OCI-LY3 (cell line): ENCODE results near the gene IL18.

Experiments
- H2AFZ ChIP-seq: fragments of 200-600, 300-600 bp; shearing (Covaris generic); 2 replicates; pipeline ENCODE4 v1.6.0; 2014; ENCODE audit warnings: antibody characterized with exemption, low read depth, low read length
- H3K27ac ChIP-seq: fragments of 200-600, 300-600 bp; sonication (generic); 2 replicates; pipeline ENCODE4 v1.5.1; 2014; ENCODE audit warnings: mild to moderate bottlenecking, low read length, moderate library complexity, mixed read lengths
- H3K27me3 ChIP-seq: fragments of 200-600, 300-600 bp; sonication (generic); 2 replicates; pipeline ENCODE4 v1.6.1; 2014; ENCODE audit warnings: low read depth, low read length, mixed read lengths
- H3K36me3 ChIP-seq: fragments of 200-600, 300-600 bp; sonication (generic); replicated peaks from 2 replicates; pipeline ENCODE3; 2014; ENCODE audit warnings: low read depth, low read length, mixed read lengths
- H3K4me1 ChIP-seq: fragments of 300-600, 200-600 bp; sonication (generic); 2 replicates; pipeline ENCODE4 v1.6.1; 2014; ENCODE audit warnings: low read length, mixed read lengths
- H3K4me2 ChIP-seq: fragments of 200-600, 300-600 bp; sonication (generic); 2 replicates; pipeline ENCODE4 v1.6.1; 2014; ENCODE audit warnings: low read length, mixed read lengths
- H3K4me3 ChIP-seq: fragments of 300-600, 200-600 bp; sonication (generic); 2 replicates; pipeline ENCODE4 v1.5.1; 2014; ENCODE audit warnings: antibody characterized with exemption, mild to moderate bottlenecking, low read length, moderate library complexity
- H3K79me2 ChIP-seq: fragments of 300-600, 200-600 bp; shearing (Covaris generic); 2 replicates; pipeline ENCODE4 v1.6.1; 2014; ENCODE audit warnings: mild to moderate bottlenecking, low read length, mixed read lengths
- H3K9ac ChIP-seq: fragments of 300-600, 200-600 bp; shearing (Covaris generic); 2 replicates; pipeline ENCODE4 v1.6.0; 2014; ENCODE audit warnings: mild to moderate bottlenecking, low read length, moderate library complexity
- H3K9me3 ChIP-seq: fragments of 200-600, 300-600 bp; shearing (Covaris generic); 2 replicates; pipeline ENCODE4 v1.6.1; 2014; ENCODE audit warnings: low read length, mixed read lengths; ENCODE audit not compliant: insufficient read depth
- H4K20me1 ChIP-seq: fragments of 200-600, 300-600 bp; sonication (generic); 2 replicates; pipeline ENCODE4 v1.6.1; 2016; ENCODE audit warnings: low read length, mixed read lengths; ENCODE audit not compliant: insufficient read depth
- EZH2phosphoT487 ChIP-seq: fragments of 200-600 bp; shearing (Covaris generic); IDR thresholded peaks from 2 replicates; pipeline ENCODE4 v1.6.1; 2018; ENCODE audit warnings: antibody characterized with exemption, mixed run types, low read depth
- TF ChIP-seq, protein P1 (sequence below): fragments of 200-600, 300-600 bp; sonication (generic); IDR thresholded peaks from 2 replicates; pipeline ENCODE4 v1.5.1; 2014; ENCODE audit warnings: antibody characterized with exemption, low read length, low read depth

IL18 gene

DNA sequence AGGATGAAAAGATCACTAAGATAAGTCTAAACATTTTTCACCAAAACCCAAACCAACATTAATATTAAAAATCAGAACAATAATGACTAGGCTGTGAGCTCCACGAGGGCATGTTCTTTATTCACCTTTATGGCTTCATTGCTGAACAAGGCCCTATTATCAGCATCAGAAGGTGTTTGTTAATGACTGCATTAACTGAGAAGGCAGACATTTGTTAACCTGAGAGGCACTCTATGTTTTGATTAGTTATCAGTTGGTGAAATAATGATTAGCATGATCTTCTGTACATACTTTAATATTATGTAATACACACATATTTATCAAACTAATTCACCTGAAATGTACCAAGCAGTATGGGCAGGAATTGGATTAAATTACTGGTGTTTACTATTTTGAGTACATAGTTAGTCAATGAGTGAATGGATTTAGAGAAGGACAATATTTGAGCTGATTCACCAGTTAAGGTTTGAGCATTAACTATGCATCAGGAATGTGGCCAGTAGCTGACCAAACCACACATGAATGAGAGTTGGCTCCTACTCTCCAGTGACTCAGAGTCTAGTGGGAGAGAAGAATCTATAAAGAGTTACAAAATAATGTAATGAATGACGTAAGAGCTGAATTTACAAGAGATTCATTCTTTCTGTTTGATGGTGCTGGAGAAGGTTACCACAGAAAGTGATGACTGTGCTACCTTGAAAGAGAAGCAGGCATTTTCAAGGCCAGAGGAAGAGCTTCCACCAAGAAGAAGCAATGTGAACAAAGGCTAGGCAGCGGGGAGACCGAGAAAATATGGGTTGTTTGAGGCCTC lies 6.7 kb downstream of the IL18 start:
- H3K9me3 ChIP-seq: no peaks in the 10 kb centered on the region
- H3K79me2 ChIP-seq: no peaks in the 10 kb centered on the region
- H3K9ac ChIP-seq: no peak overlapping the region
- no peak overlapping the region for H2AFZ ChIP-seq
- H3K27ac ChIP-seq: no peak overlapping the region
- H3K4me2 ChIP-seq: no peak overlapping the region
- no peaks in the 10 kb centered on the region for H4K20me1 ChIP-seq
- no peak for TF ChIP-seq EZH2phosphoT487
- TF ChIP-seq, protein P1, sequence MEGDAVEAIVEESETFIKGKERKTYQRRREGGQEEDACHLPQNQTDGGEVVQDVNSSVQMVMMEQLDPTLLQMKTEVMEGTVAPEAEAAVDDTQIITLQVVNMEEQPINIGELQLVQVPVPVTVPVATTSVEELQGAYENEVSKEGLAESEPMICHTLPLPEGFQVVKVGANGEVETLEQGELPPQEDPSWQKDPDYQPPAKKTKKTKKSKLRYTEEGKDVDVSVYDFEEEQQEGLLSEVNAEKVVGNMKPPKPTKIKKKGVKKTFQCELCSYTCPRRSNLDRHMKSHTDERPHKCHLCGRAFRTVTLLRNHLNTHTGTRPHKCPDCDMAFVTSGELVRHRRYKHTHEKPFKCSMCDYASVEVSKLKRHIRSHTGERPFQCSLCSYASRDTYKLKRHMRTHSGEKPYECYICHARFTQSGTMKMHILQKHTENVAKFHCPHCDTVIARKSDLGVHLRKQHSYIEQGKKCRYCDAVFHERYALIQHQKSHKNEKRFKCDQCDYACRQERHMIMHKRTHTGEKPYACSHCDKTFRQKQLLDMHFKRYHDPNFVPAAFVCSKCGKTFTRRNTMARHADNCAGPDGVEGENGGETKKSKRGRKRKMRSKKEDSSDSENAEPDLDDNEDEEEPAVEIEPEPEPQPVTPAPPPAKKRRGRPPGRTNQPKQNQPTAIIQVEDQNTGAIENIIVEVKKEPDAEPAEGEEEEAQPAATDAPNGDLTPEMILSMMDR: no peak
- H3K27me3 ChIP-seq: peaks cover 3% of the 10 kb centered on the region; the same call in 1 of the 2 replicates
- H3K4me1 ChIP-seq: peaks cover 11% of the 10 kb centered on the region
- H3K4me3 ChIP-seq: no peak overlapping the region
- H3K36me3 ChIP-seq: no peaks in the 10 kb centered on the region

DNA sequence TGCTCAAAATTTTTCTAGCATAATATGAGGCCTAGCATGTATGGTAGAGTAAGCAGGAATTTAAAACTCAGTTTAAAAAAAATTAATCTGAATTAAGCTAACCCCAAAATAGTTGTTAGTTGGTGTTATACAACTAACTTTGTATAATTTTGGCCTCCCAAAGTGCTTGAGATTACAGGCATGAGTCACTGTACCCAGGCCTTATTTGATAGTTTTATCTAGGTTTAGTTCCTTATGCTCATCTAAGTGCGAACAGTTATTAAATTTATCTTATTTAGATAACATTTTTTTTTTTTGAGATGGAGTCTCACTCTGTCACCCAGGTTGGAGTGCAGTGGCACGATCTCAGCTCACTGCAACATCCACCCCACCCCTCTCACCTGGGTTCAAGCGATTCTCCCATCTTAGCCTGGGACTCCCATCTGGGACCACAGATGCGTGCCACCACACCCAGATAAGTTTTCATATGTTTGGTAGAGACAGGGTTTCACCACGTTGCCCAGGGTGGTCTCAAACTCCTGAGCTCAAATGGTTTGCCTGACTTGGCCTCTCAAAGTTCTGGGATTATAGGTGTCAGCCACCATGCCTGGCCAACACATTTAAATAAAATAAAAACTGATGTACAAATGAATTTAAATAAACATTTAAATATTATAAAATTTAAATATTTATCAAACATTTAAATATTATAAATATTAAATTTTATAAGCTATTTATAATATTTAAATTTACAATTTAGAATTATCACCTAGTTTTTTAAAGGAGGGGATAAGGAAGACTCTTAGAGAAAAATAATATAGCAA lies 7.5 kb downstream of the IL18 start:
- H3K27ac ChIP-seq: no peak overlapping the region
- peaks cover 9% of the 10 kb centered on the region for H3K27me3 ChIP-seq
- H3K9me3 ChIP-seq: no peaks in the 10 kb centered on the region
- H3K9ac ChIP-seq: no peak overlapping the region
- no peak overlapping the region for H3K4me2 ChIP-seq
- H3K79me2 ChIP-seq: no peaks in the 10 kb centered on the region
- no peaks in the 10 kb centered on the region for H3K36me3 ChIP-seq
- H3K4me1 ChIP-seq: peaks cover 11% of the 10 kb centered on the region
- TF ChIP-seq EZH2phosphoT487: no peak
- TF ChIP-seq, protein P1: no peak
- H4K20me1 ChIP-seq: no peaks in the 10 kb centered on the region
- no peak overlapping the region for H3K4me3 ChIP-seq
- no peak overlapping the region for H2AFZ ChIP-seq

DNA sequence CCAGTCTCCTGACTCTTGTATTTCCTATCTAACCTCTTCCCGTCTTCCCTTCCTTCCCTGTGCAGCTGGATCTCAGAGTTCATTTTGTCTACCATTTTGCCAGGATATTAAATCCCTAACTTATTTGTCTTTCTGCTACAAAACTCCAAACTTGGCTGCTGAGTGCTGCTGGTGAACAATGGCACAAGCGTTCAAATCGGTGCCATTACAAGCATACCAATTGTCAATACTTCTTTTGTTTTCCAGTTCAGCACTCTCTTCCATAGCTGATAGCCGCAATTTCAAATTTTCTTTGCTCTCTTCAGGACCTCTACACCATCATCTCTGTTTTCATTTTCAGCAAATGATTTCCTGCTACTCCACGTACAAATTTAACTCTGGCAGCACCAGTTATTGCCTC lies 13.4 kb downstream of the IL18 start:
- no peak overlapping the region for H2AFZ ChIP-seq

More for the DNA sequence above, 13.4 kb downstream of the IL18 start:
- Histone ChIP-seq H3K27me3 (peaks cover 9% of the 10 kb centered on the region), H3K4me1 (no peaks in the 10 kb centered on the region), H3K9ac (no peak overlapping the region), H3K79me2 (no peaks in the 10 kb centered on the region), H3K4me3 (no peak overlapping the region), H3K27ac (no peak overlapping the region), H4K20me1 (no peaks in the 10 kb centered on the region), H3K9me3 (no peaks in the 10 kb centered on the region), H3K36me3 (no peaks in the 10 kb centered on the region), H3K4me2 (no peak overlapping the region)
- no peak for TF ChIP-seq EZH2phosphoT487
- TF ChIP-seq, protein P1: no peak
